ENCODE results near the gene OPA3. TPM values are rescaled to one million over a fixed set of nuclear protein-coding genes. Genes with fewer than 3 reads are reported as not detected.
A peak's percentile ranks its signal among the peaks of the same experiment; 100 is the strongest.

The OPA3 gene
- polyA plus RNA-seq, 12 donors, result 6.0 to 9.8 (median 7.1) TPM; not detected in 1

DNA sequence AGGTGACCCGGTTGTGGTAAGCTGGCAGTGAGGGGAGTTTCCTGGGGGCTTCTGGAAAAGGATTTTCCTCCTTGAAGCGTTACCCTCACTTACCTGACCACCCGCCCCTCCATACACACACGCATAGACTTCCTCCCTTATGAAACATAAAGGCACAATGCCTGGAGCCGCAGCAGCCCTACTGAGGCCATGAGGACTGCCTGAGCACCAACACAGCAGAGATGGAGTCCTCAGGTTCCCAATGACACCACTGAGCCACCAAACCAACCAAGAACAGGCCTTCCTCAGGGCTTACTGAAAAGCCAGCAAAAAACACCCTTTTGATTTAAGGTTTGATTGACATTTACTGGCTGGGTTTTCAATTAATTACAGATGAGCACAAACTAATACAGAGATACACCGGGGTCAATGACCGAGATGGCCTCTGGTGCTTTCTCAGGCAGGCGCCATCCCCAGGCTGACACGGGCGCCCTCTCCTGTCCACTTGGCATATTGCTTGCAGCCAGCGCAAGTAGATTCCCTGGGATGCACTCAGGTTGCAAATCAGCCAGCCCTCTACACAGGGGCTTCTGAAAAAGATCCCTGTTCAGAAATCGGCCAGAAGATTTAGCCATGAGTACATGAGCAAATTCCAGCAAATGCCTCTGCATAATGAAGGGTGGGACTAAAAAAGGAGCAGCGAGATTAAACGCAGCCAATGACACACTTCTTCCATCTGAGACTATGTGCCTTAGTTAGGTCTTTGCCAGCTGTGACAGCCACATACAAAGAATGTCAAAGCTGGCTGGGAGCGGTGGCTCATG lies 14.8 kb downstream of the OPA3 start:
- no peak for DNase-seq

GRCh38 chr19:45568732-45569131 lies 15.9 kb downstream of the OPA3 start:
- no peak for DNase-seq

- DNase-seq, result no peak
Measured at GRCh38 chr19:45567609-45568008, 17.0 kb downstream of the OPA3 start.

DNA sequence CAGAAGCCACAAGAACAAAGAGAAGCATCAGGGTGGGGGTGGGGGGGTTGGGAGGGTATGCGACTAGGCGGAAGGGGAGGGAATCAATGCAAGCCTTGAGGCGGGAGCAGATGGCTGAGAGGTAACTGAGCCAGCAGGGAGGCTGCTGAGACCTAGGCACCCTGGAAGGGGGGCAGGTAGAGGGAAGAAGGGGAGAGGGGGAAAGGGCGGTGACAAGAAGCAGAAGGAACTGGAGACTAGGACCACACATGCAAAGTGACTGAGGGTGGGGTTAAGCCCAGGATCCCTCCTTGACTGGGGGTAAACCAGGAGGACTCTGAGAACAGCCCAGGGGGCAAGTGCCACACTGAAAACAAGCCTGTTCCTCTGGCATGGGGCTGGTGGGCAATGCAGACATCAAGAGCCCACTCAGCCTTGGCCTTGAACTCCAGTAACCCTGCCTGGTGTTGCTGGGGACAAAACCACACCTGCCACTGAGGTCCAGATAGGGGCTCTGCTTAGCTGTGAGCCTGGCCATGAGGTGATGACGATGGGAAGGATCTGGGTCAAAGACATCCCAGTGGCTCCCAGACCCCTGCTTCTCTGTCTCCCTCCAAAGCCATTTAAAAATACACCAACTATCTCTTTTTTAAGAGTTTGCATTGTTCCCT lies 20.3 kb downstream of the OPA3 start:
- DNase-seq, result no peak

DNA sequence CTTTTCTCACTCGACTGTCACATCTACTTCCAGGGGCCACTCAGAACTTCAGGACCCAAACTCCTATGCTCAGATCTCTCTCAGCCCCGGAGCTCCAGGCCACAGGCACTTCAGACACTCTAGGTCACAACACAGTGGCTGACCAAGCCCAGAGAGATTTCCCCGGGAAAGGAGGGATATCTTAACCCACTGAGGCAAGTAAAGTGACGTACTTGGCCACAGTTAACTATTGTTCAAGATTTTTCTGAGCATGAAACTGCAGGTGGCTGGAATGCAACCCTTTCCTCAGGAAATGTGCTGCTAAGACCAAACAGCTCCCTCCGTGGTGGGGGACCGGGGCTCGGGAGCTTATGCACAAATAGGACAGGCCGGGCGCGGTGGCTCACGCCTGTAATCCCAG lies 23.9 kb downstream of the OPA3 start:
- DNase-seq, result no peak

DNA sequence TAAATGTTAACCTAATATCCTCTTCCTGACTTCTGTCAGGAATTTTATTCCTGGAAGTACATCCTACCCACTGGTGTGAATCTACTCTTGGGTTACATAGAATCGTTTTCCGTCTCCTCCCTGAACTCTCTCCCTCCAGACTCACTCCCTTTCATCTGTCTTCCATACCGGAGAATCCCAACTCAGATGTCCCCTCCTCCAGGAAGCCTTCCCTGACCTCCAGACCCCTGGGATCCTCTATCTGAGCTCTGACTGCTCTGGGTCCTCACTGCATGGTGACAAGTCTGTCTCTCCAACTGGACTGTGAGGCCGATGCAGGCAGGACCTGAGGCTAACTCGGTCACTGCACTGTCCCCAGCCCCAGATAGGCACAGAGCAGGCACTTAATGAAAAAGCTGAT lies 24.6 kb downstream of the OPA3 start:
- no peak for DNase-seq

DNA sequence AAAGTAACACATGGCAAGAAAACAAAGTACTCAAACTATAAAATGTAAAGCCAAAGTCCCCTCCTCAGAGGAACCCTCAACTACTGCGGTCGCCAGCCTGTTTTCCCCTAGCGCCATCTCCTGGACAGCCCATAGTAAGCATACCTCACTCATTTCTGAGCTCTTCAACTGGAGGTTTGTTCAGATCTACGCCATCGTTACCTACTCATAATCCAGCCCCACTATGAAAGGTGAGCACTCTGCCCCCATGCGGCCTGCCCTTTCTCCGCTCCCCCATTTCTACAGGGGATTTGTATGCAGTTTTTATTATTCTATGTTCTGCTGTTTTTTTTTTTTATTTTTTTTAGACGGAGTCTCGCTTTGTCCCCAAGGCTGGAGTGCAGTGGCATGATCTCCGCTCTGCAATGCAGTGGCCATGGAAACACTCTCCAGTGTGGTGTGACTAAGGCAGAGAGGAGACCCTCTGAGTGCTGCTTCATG lies 26.2 kb downstream of the OPA3 start:
- DNase-seq, result peak; percentile 14

DNA sequence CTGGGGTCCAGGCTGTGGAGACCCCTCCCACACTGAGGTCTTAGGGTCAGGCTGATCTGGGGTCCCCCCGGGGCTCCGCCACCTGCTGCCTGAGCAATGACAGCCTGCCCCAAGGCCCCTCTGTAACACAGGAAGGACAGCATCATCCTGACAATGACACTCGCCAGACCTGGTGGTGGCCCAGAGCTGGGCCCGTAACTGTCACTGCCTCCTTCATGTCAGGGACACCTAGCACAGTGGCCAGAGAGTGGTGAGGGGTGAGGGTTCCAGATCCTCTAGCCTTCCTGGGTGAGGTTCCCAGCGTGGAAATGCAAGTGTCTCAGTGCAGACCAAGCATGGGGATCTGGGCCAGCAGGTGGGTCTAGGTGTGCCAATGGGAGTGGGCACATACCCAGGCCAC lies 27.8 kb downstream of the OPA3 start:
- no peak for DNase-seq

DNA sequence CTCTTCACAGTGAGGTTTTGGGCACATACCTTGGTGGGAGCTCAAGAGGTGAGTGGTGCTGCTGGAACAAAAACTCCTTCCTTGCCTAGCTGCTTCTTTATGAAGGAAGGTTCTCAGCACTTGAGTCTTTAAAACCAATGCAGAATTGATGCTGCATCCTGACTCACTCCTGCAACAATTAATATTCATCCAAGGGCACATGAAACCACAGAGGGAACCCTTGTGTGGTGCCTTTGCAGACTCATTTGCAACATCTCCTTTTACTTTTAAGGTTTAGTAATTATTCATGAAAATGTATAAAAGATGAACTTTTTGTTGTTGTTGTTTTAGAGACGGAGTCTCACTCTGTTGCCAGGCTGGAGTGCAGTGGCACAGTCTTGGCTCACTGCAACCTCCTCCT lies 30.1 kb downstream of the OPA3 start:
- DNase-seq, result no peak

GRCh38 chr19:45553464-45553863 lies 31.1 kb downstream of the OPA3 start:
- no peak for DNase-seq

GRCh38 chr19:45547965-45548609 lies 36.5 kb downstream of the OPA3 start:
- no peak for DNase-seq

DNA sequence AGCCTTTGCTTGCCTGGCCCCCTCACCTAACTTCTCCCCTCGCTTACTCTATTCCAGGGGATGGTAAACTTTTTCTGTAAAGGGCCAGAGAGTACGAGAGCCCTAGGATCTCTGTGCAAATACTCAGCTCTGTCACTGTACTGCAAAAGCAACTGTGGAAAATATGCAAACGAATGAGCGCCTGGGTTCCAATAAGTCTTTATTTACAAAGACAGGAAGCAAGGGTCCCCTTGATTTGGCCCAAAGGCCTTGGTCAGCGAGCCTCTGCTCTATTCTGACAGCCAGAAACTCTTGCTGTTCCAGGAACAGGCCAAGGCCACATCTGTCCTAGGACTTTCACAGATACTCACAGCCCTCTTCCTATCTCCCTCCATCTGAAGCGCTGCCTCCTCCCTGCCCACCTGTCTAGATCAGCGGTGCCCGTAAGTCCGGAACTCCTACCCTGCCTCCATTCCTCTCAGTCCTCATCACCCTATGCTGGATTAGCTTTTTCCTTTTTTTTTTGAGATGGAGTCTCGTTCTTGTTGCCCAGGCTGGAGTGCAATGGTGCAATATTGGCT lies 37.3 kb downstream of the OPA3 start:
- no peak for DNase-seq

- DNase-seq, result no peak
Measured at GRCh38 chr19:45542234-45542668, 42.4 kb downstream of the OPA3 start.

DNA sequence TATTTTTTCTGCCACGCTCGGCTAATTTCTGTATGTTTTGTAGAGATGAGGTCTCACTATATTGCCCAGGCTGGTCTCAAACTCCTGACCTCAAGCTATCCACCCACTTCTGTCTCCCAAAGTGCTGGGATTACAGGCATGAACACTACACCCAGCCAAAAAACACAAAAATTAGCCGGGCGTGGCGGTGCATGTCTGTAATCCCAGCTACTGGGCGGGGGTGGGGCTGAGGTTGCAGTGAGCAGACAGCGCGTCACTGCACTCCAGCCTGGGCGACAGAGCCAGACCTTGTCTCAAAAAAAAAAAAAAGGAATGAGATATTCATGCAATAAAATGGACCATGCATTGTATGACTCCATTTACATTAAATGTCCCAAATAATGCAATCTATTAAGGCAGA lies 45.1 kb downstream of the OPA3 start:
- DNase-seq, result no peak

GRCh38 chr19:45531349-45531748 lies 53.3 kb downstream of the OPA3 start:
- DNase-seq, result no peak

DNA sequence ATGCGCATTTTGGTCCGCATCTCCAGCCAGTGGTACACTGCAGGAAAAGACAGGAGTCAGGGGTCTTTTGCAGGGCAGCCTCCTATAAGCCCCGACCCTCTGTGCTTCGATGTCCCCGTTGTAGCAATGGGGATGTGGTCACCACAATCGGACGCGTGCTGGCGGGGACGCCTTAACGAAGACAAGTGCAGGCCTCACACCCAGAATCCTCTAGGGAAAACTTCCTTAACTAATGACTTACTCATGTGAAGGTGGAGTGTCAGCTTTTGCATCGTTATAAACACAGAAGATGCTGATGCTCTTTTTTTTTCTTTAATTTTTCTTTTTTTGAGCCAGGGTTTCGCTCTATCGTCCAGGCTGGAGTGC lies 55.2 kb downstream of the OPA3 start:
- DNase-seq, result no peak

DNA sequence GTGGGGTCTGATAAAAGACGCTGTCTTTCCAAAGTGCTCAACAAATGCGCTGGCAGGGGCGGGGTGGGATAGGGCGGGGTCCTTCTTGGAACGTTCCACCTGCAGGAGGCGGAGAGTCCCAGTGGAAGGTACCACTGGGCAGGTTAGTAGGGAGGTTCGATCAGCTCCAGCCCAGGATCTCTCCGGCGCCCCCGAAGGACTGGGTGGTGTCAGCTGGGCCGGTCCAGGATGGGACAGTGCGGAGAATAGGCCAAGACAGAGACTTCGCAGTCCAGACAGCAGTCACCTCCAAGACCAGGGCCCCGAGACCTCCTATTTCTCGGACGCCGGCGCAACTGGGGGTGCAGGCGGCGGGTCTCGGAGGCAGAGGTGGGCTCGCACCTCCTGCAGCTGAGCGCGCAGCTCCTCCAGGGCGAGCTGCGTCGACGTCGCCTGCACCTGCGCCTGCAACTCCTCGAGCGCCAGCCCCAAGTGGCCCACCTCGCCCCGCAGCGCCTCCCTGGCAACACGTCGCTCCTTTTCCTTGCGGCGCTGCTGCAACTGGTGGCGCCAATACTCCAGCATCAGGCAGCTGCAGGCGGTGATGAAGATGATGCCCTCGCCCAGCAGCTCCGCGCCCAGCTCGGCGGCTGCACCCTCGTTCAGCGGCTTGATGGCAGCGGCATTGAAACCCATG lies 55.7 kb downstream of the OPA3 start:
- DNase-seq, result no peak

DNA sequence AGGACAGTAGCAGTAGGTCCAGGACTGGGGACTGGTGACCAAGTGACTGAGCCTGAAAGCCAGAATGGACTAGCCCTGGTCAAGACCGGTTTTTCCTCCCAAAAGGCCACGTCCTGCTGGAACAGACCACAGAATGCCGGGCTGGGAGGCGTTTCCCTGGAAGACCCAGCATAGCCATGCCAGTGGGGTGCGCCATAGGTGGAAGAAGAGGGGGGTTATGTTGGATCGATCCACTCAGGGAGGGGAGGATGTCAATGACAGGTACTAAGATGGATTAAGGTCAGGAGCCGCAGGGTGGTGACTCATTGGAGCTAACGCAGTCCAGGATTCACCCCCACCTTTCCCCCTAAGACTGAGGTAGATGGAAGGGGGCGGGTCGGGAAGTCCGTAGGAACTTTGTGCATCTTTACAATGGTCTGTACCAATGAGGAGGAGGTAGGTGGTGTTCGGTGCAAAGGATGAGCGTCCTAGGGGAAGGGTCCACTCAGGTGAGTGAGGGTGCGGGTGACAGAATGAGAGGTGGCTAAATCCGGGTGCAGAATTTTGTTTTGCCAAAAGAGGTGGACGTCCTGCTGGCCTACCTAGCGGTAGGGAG lies 56.4 kb downstream of the OPA3 start:
- DNase-seq, result no peak

DNA sequence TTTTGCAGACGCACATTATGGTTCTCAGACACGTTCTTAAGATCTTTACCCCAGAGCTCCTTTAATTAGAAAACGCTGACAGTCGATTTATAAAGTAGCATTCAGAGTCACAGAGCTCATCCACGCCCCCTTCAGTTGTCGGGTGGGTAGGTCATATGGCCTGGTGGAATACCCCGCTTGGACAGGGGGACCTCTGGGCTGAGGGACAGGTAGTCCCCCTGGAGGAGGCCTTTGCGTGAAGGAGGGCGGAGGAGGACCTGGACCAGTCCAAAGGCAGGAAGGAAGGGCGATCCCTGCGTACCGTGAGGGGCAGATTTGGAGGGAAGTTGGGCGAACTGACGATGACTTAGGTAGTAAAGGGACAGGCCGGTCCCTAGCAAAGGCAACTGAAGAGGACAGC lies 56.9 kb downstream of the OPA3 start:
- no peak for DNase-seq

GRCh38 chr19:45526971-45527370 lies 57.6 kb downstream of the OPA3 start:
- DNase-seq, result no peak

- peak; percentile 22 for DNase-seq
Measured at GRCh38 chr19:45526143-45526542, 58.5 kb downstream of the OPA3 start.
